Esophagus muscularis mucosa (tissue), 4 donors: ENCODE results near the gene HIBCH. TPM values are rescaled to one million over a fixed set of nuclear protein-coding genes. Genes with fewer than 3 reads are reported as not detected.

Experiments
- DNase-seq: peaks from one replicate; pipeline ENCODE4 v3.0.0-alpha.2; 2017; ENCODE audit errors: extremely low spot score
- H3K27ac ChIP-seq, 4 donors: fragments of 200-600 bp; sonication (generic); replicated peaks in 1 of 4; 1 replicate in 3 of 4; 2 replicates in 1 of 4; pipeline ENCODE4 v1.5.1; 2016 to 2019; ENCODE audit warnings: mild to moderate bottlenecking in 1 of 4
- H3K27me3 ChIP-seq, 4 donors: fragments of 200-600 bp; sonication (generic); one replicate each; pipeline versions ENCODE4 v1.5.1 to v1.6.0; 2016 to 2019
- H3K36me3 ChIP-seq, 4 donors: fragments of 200-600 bp; sonication (generic); one replicate each; pipeline ENCODE4 v1.5.1; 2016 to 2019
- H3K4me1 ChIP-seq, 4 donors: fragments of 200-600 bp; sonication (generic); one replicate each; pipeline ENCODE4 v1.5.1; 2016 to 2019
- H3K4me3 ChIP-seq, 4 donors: fragments of 200-600 bp; sonication (generic); 1 replicate in 2 of 4; 2 replicates in 2 of 4; pipeline ENCODE4 v1.5.1; 2016 to 2019; ENCODE audit warnings: mild to moderate bottlenecking in 4 of 4, moderate library complexity in 1 of 4
- H3K9me3 ChIP-seq, 4 donors: fragments of 200-600 bp; sonication (generic); 1 replicate in 3 of 4; 2 replicates in 1 of 4; pipeline ENCODE4 v1.5.1; 2016 to 2019
- CTCF ChIP-seq, 3 experiments: fragments of 200-600 bp in 2 of 3; fragments of 450-650 bp in 1 of 3; sonication (generic) in 2 of 3; IDR thresholded peaks; one replicate each; pipeline ENCODE4 v1.5.1; 2017 to 2019; ENCODE audit warnings: antibody characterized with exemption in 3 of 3, mild to moderate bottlenecking in 2 of 3, moderate library complexity in 1 of 3
- EP300 ChIP-seq: sonication (generic); formaldehyde crosslinking; IDR thresholded peaks from one replicate; pipeline ENCODE4 v1.6.1; 2017; ENCODE audit warnings: antibody characterized with exemption
- POLR2A ChIP-seq: fragments of 450-650 bp; IDR thresholded peaks from one replicate; pipeline ENCODE4 v1.6.1; 2017; ENCODE audit warnings: antibody characterized with exemption, moderate library complexity, mild to moderate bottlenecking, low read depth
- POLR2AphosphoS5 ChIP-seq, 2 donors: sonication (generic); formaldehyde crosslinking; IDR thresholded peaks; one replicate each; pipeline ENCODE4 v1.6.1; 2017; ENCODE audit warnings: antibody characterized with exemption in 2 of 2
- WGBS: methylation state at CpG from one replicate; pipeline ENCODE4 v1.1.5; 2018; 5-methylcytosine and 5-hydroxymethylcytosine counted together
- intact Hi-C: fragments of 100-400 bp; cut with DNase I; formaldehyde crosslinking; loops from one replicate; pipeline ENCODE4 v1.15.1; 2023
- total RNA-seq, 4 donors: library from RNA; depleted of rRNA; stranded (reverse); fragments of >200 nt; gene quantifications; one replicate each; pipeline versions ENCODE4 v1.1.0 to v1.2.1, GENCODE V29; 2016

HIBCH gene
- total RNA-seq, 4 donors from 2014 or later = 12.3 to 20.2 (median 15.5) TPM

- intact Hi-C loops = no loop called here
- Histone ChIP-seq H3K9me3 (no peaks in the 10 kb centered on the region), H3K27ac (no peak overlapping the region), H3K27me3 (no peaks in the 10 kb centered on the region), H3K4me1 (peaks cover 0 to 15% (median 7%) of the 10 kb centered on the region in 4 donors), H3K4me3 (no peak overlapping the region), H3K36me3 (no peaks in the 10 kb centered on the region)
- 94% methylated on average over 4 of the region's 4 CpGs for WGBS
- DNase-seq = no peak
- TF ChIP-seq POLR2A (no peak), POLR2AphosphoS5 (IDR thresholded peaks at IDR 0.05) (no peak), EP300 (no peak), CTCF (IDR thresholded peaks at IDR 0.05) (no peak)
These were observed 163.0 kb downstream of the HIBCH start for GRCh38 chr2:190156530-190157212.

Other genes starting within 250 kb of the HIBCH start
- gene INPP1, start 23.8 kb upstream of the HIBCH start, total RNA-seq = 10 to 100 TPM; 17.1 to 23.6 (median 21.0) TPM
- gene MFSD6, start 88.5 kb upstream of the HIBCH start, total RNA-seq = 100 to 1,000 TPM; 145 to 180 (median 163) TPM
- 1 to 10 TPM; 2.5 to 5.7 (median 4.3) TPM for gene NEMP2, start 214.9 kb upstream of the HIBCH start, total RNA-seq